ENCODE measurements around the gene DOCK1. TPM values are rescaled to one million over a fixed set of nuclear protein-coding genes. Genes with fewer than 3 reads are reported as not detected.
A peak's percentile ranks its signal among the peaks of the same experiment; 100 is the strongest.

Gene DOCK1
- total RNA-seq, 1 experiment from 2014 or later = 82.2 TPM

GRCh38 chr10:127082651-127083050 is 177.4 kb downstream of the DOCK1 start:
- intact Hi-C loops (cut with micrococcal nuclease; ENCODE audit: unreplicated experiment) = no loop called here
- Mint-ChIP-seq H3K36me3 (ENCODE audit: insufficient read depth, unreplicated experiment) (peaks cover 24% of the 10 kb centered on the region), H3K27me3 (ENCODE audit: insufficient read depth, unreplicated experiment) (no peaks in the 10 kb centered on the region), H3K9me3 (ENCODE audit: unreplicated experiment) (peaks cover 9% of the 10 kb centered on the region), H3K27ac (ENCODE audit: unreplicated experiment) (peak overlapping the region; percentile 43), H3K4me3 (ENCODE audit: unreplicated experiment) (no peak overlapping the region), H3K4me1 (ENCODE audit: low read depth, unreplicated experiment) (no peaks in the 10 kb centered on the region)
- ChIA-PET POLR2A (no interaction called here), CTCF (no interaction called here)
- no peak for DNase-seq
- TF ChIP-seq, protein P1, sequence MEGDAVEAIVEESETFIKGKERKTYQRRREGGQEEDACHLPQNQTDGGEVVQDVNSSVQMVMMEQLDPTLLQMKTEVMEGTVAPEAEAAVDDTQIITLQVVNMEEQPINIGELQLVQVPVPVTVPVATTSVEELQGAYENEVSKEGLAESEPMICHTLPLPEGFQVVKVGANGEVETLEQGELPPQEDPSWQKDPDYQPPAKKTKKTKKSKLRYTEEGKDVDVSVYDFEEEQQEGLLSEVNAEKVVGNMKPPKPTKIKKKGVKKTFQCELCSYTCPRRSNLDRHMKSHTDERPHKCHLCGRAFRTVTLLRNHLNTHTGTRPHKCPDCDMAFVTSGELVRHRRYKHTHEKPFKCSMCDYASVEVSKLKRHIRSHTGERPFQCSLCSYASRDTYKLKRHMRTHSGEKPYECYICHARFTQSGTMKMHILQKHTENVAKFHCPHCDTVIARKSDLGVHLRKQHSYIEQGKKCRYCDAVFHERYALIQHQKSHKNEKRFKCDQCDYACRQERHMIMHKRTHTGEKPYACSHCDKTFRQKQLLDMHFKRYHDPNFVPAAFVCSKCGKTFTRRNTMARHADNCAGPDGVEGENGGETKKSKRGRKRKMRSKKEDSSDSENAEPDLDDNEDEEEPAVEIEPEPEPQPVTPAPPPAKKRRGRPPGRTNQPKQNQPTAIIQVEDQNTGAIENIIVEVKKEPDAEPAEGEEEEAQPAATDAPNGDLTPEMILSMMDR (IDR thresholded peaks at IDR 0.05; ENCODE audit: insufficient read depth in 1 of 2, low read depth in 1 of 2, low read length in 1 of 2, severe bottlenecking in 1 of 2, unreplicated experiment in 1 of 2) = no peak
- Histone ChIP-seq H3K4me1 (no peaks in the 10 kb centered on the region), H3K4me3 (ENCODE audit: low read depth, low read length) (no peak overlapping the region), H3K36me3 (ENCODE audit: control insufficient read depth, insufficient read depth, low read length) (peaks cover under 1% of the 10 kb centered on the region), H3K9me3 (no peaks in the 10 kb centered on the region), H3K27me3 (replicated peaks; ENCODE audit: control insufficient read depth, insufficient read depth, low read length) (no peaks in the 10 kb centered on the region)
- BruUV-seq (replicated peaks) = no TSS peak

- Histone ChIP-seq H3K36me3 (ENCODE audit: control insufficient read depth, insufficient read depth, low read length) (no peaks in the 10 kb centered on the region; the same call in none of the 2 replicates), H3K4me1 (peaks cover under 1% of the 10 kb centered on the region; the same call in 1 of the 2 replicates), H3K9me3 (no peaks in the 10 kb centered on the region), H3K27me3 (replicated peaks; ENCODE audit: control insufficient read depth, insufficient read depth, low read length) (no peaks in the 10 kb centered on the region), H3K4me3 (ENCODE audit: low read depth, low read length) (no peak overlapping the region)
- Mint-ChIP-seq H3K27ac (ENCODE audit: unreplicated experiment) (no peak overlapping the region), H3K9me3 (ENCODE audit: unreplicated experiment) (peaks cover 9% of the 10 kb centered on the region), H3K36me3 (ENCODE audit: insufficient read depth, unreplicated experiment) (peaks cover 22% of the 10 kb centered on the region), H3K4me1 (ENCODE audit: low read depth, unreplicated experiment) (peaks cover 7% of the 10 kb centered on the region), H3K27me3 (ENCODE audit: insufficient read depth, unreplicated experiment) (no peaks in the 10 kb centered on the region), H3K4me3 (ENCODE audit: unreplicated experiment) (no peak overlapping the region)
- TF ChIP-seq, protein P1 (IDR thresholded peaks at IDR 0.05; ENCODE audit: insufficient read depth in 1 of 2, low read depth in 1 of 2, low read length in 1 of 2, severe bottlenecking in 1 of 2, unreplicated experiment in 1 of 2) = no peak
- DNase-seq = no peak
- intact Hi-C loops (cut with micrococcal nuclease; ENCODE audit: unreplicated experiment) = no loop called here
- BruUV-seq (replicated peaks) = no TSS peak
- ChIA-PET CTCF (interaction anchor here (0.6 kb wide), 1 partner anchor 933 kb away, joined by 3 read pairs; no protein-coding TSS in a partner anchor), POLR2A (no interaction called here)
Measured at GRCh38 chr10:127085957-127086356, 180.7 kb downstream of the DOCK1 start.

DNA sequence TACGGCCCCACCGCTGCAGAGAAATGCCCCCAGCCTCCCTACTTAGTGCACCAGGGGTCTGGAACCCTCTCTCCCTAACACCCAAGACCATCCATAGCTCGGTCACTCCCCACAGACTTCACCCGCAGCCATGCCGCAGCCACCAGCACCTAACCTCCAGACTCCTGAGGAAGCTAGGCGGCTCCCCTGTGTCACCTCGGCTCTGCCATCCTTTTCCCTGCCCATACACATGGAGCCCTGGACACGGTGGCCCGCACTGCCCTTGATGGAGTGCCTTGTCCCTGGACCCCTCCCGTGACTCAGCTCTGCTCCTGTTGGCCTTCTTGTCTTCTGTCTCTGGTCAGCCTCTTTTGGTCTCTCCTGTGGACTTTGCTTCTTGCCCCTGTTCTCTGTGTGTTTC is 183.7 kb downstream of the DOCK1 start:
- Mint-ChIP-seq H3K4me1 (ENCODE audit: low read depth, unreplicated experiment) (peaks cover 13% of the 10 kb centered on the region), H3K36me3 (ENCODE audit: insufficient read depth, unreplicated experiment) (peaks cover 24% of the 10 kb centered on the region), H3K27ac (ENCODE audit: unreplicated experiment) (peak overlapping the region; percentile 11), H3K9me3 (ENCODE audit: unreplicated experiment) (no peaks in the 10 kb centered on the region), H3K4me3 (ENCODE audit: unreplicated experiment) (no peak overlapping the region), H3K27me3 (ENCODE audit: insufficient read depth, unreplicated experiment) (no peaks in the 10 kb centered on the region)
- Histone ChIP-seq H3K9me3 (no peaks in the 10 kb centered on the region), H3K4me3 (ENCODE audit: low read depth, low read length) (no peak overlapping the region), H3K36me3 (ENCODE audit: control insufficient read depth, insufficient read depth, low read length) (peaks cover 3% of the 10 kb centered on the region; the same call in 1 of the 2 replicates), H3K4me1 (peaks cover 7% of the 10 kb centered on the region; the same call in 1 of the 2 replicates), H3K27me3 (replicated peaks; ENCODE audit: control insufficient read depth, insufficient read depth, low read length) (no peaks in the 10 kb centered on the region)
- ChIA-PET POLR2A (no interaction called here), CTCF (no interaction called here)
- intact Hi-C loops (cut with micrococcal nuclease; ENCODE audit: unreplicated experiment) = no loop called here
- TF ChIP-seq, protein P1 (IDR thresholded peaks at IDR 0.05; ENCODE audit: insufficient read depth in 1 of 2, low read depth in 1 of 2, low read length in 1 of 2, severe bottlenecking in 1 of 2, unreplicated experiment in 1 of 2) = no peak
- DNase-seq = no peak
- BruUV-seq (replicated peaks) = no TSS peak
